K562 (cell line): ENCODE measurements around the gene SETMAR. TPM values are rescaled to one million over a fixed set of nuclear protein-coding genes. Genes with fewer than 3 reads are reported as not detected.

Experiments used
- ATAC-seq: fragments of 200-7000 bp; cut with Tn5 transposase; 3 replicates; pipeline ENCODE4 v1.9.1; 2020; ENCODE audit warnings: moderate library complexity
- BruUV-seq: library from RNA; stranded (reverse); fragments of 400-500 nt; replicated peaks from 2 replicates; lab custom pipeline; 2021; lab: Mats Ljungman, UMichigan
- CTCF ChIA-PET: fragments of 300-600 bp; formaldehyde crosslinking; extraction: SDS; loops from one replicate; lab custom pipeline; 2021; ENCODE audit warnings: low intra/inter-chr PET ratio; lab: Yijun Ruan, JAX
- POLR2A ChIA-PET: fragments of 300-600, 350-650 bp; sonication (Branson Sonifier 250); formaldehyde crosslinking; extraction: SDS; loops from one replicate; lab custom pipeline; 2021; ENCODE audit warnings: antibody characterized with exemption, inconsistent platforms; lab: Yijun Ruan, JAX
- DNase-seq, 4 experiments: peaks; one replicate each; pipeline versions ENCODE4 v3.0.0 to v3.0.0-alpha.2; 2011 to 2018; ENCODE audit warnings: low spot score in 3 of 4, mixed read lengths in 3 of 4; ENCODE audit errors: extremely low read depth in 1 of 4
- FAIRE-seq: peaks from 2 replicates; lab custom pipeline; 2011; peaks lifted over from hg19 to GRCh38; lab: Jason Lieb, UNC
- H2AFZ ChIP-seq: 2 replicates; pipeline ENCODE4 v1.6.0; 2011; ENCODE audit warnings: low read depth, low read length, control low read depth, inconsistent platforms
- H3K27ac ChIP-seq: fragments of 200-600 bp; 3 replicates; pipeline ENCODE4 v1.8.0; 2011; ENCODE audit warnings: low read depth, mild to moderate bottlenecking, control low read depth, inconsistent platforms, low read length, moderate library complexity, mixed read lengths; ENCODE audit errors: extremely low read depth
- H3K27me3 ChIP-seq, 2 experiments: fragments of 300-600 bp in 1 of 2; 2 replicates in 1 of 2; 3 replicates in 1 of 2; pipeline versions ENCODE4 v1.6.0 to v1.8.0; 2011; ENCODE audit warnings: inconsistent platforms in 2 of 2, low read length in 2 of 2, mild to moderate bottlenecking in 1 of 2, mixed read lengths in 1 of 2, moderate library complexity in 1 of 2; ENCODE audit not compliant: control insufficient read depth in 2 of 2, insufficient read depth in 2 of 2
- H3K36me3 ChIP-seq: fragments of 300-600 bp; 3 replicates; pipeline ENCODE4 v1.8.0; 2011; ENCODE audit warnings: mild to moderate bottlenecking, low read length, inconsistent platforms; ENCODE audit not compliant: control insufficient read depth, insufficient read depth
- H3K4me1 ChIP-seq, 2 experiments: fragments of 200-600 bp in 1 of 2; replicated peaks in 1 of 2; 2 replicates in 1 of 2; 3 replicates in 1 of 2; pipeline versions ENCODE4 v1.5.1 to v1.8.0; 2011; ENCODE audit warnings: inconsistent platforms in 2 of 2, low read length in 2 of 2, mild to moderate bottlenecking in 1 of 2, mixed read lengths in 1 of 2, moderate library complexity in 1 of 2; ENCODE audit not compliant: control insufficient read depth in 2 of 2, insufficient read depth in 2 of 2
- H3K4me2 ChIP-seq: 2 replicates; pipeline ENCODE4 v1.6.1; 2011; ENCODE audit warnings: low read length, control low read depth, inconsistent platforms, mixed read lengths; ENCODE audit not compliant: insufficient read depth
- H3K4me3 ChIP-seq: fragments of 200-600 bp; sonication (generic), shearing (Covaris generic); 2 replicates; pipeline ENCODE4 v1.5.1; 2016; ENCODE audit warnings: control low read depth, inconsistent platforms
- H3K79me2 ChIP-seq: fragments of 200-600 bp; 3 replicates; pipeline ENCODE4 v1.8.0; 2011; ENCODE audit warnings: low read length, inconsistent platforms; ENCODE audit not compliant: control insufficient read depth, insufficient read depth
- H3K9ac ChIP-seq, 2 experiments: 2 replicates each; pipeline versions ENCODE4 v1.6.0 to v1.6.1; 2011; ENCODE audit warnings: low read depth in 2 of 2, low read length in 2 of 2, control low read depth in 1 of 2, inconsistent platforms in 1 of 2, mild to moderate bottlenecking in 1 of 2, mixed read lengths in 1 of 2; ENCODE audit not compliant: insufficient read depth in 1 of 2
- H3K9me1 ChIP-seq: one replicate; pipeline ENCODE4 v1.6.0; 2011; ENCODE audit warnings: inconsistent platforms, mild to moderate bottlenecking, low read length, moderate library complexity; ENCODE audit not compliant: control insufficient read depth, insufficient read depth
- H3K9me3 ChIP-seq: replicated peaks from 2 replicates; pipeline ENCODE4 v1.5.1; 2011; ENCODE audit warnings: low read depth, low read length, inconsistent platforms; ENCODE audit not compliant: control insufficient read depth, insufficient read depth
- H4K20me1 ChIP-seq: replicated peaks from 2 replicates; pipeline ENCODE4 v1.6.1; 2011; ENCODE audit warnings: low read length, inconsistent platforms, mixed read lengths; ENCODE audit not compliant: control insufficient read depth, insufficient read depth
- AFF1 ChIP-seq, 2 experiments: fragments of 450-650 bp; IDR thresholded peaks; 2 replicates each; pipeline ENCODE4 v1.6.1; 2018; ENCODE audit warnings: mild to moderate bottlenecking in 2 of 2, low read depth in 1 of 2; ENCODE audit not compliant: partially characterized antibody in 2 of 2
- C11orf30 ChIP-seq: fragments of 450-650 bp; IDR thresholded peaks from 2 replicates; pipeline ENCODE4 v1.6.1; 2016; ENCODE audit warnings: low read depth, mild to moderate bottlenecking
- MEIS2 ChIP-seq: fragments of 450-650 bp; IDR thresholded peaks from 2 replicates; pipeline ENCODE4 v1.6.1; 2014; ENCODE audit warnings: mild to moderate bottlenecking; ENCODE audit not compliant: partially characterized antibody
- ZNF133 ChIP-seq: fragments of 250-450 bp; sonication (Bioruptor Pico); IDR thresholded peaks from 2 replicates; pipeline ENCODE4 v1.4.0; 2020; ENCODE audit warnings: mild to moderate bottlenecking
- WGBS: fragments of 100-300 bp; shearing (Covaris generic); methylation state at CpG from one replicate; pipeline ENCODE4 v1.1.6; 2016; ENCODE audit warnings: low coverage, mixed read lengths; ENCODE audit not compliant: insufficient coverage; ENCODE audit errors: missing lambda C conversion rate; 5-methylcytosine and 5-hydroxymethylcytosine counted together
- in situ Hi-C: fragments of 300-500 bp; cut with MboI; formaldehyde crosslinking; loops from 4 replicates; pipeline ENCODE4 v1.15.0; 2018; ENCODE audit warnings: inconsistent platforms, mixed read lengths
- intact Hi-C: fragments of 100-400 bp; cut with micrococcal nuclease; formaldehyde crosslinking; loops from 2 replicates; pipeline ENCODE4 v1.14.2; 2022
- polyA plus RNA-seq, 8 experiments: library from polyadenylated mRNA; depleted of rRNA in 4 of 8; stranded (reverse) in 5 of 8; unstranded in 3 of 8; fragments of >200 nt; fragmentation: Nextera tagmentation in 2 of 8; fragmentation: Illumina TruSeq in 1 of 8; extraction: Ambion mirVana in 2 of 8; extraction: Trizol in 1 of 8; gene quantifications; 2 replicates each; pipeline versions ENCODE4 v1.2.1 to v1.2.3, GENCODE V29; 2011 to 2014; ENCODE audit warnings: inconsistent platforms in 1 of 8, missing spikeins in 1 of 8
- total RNA-seq, 7 experiments: library from RNA; depleted of rRNA in 6 of 7; stranded (reverse); fragments of >200 nt in 6 of 7; fragmentation: Illumina TruSeq in 2 of 7; extraction: Trizol in 2 of 7; gene quantifications; 2 replicates each; pipeline versions ENCODE4 v1.2.1 to v1.2.3, GENCODE V29; 2011 to 2021; ENCODE audit warnings: low replicate concordance in 1 of 7
- TF ChIP-seq, protein P1 (sequence below), 2 experiments: IDR thresholded peaks in 1 of 2; conservative IDR thresholded peaks in 1 of 2; 2 replicates each; pipeline ENCODE4 v1.6.1; 2016; ENCODE audit warnings: low read depth in 2 of 2, mild to moderate bottlenecking in 1 of 2, missing compliant biosample characterization in 1 of 2, missing genetic modification characterization in 1 of 2, moderate library complexity in 1 of 2
- TF ChIP-seq, protein P2 (sequence below): fragments of 450-650 bp; IDR thresholded peaks from 2 replicates; pipeline ENCODE4 v1.6.1; 2016
- TF ChIP-seq, protein P3 (sequence below): sonication (generic); formaldehyde crosslinking; IDR thresholded peaks from 2 replicates; pipeline ENCODE4 v1.8.1; 2023; ENCODE audit warnings: mild to moderate bottlenecking, missing genetic modification reagents

The SETMAR gene
- total and polyA plus RNA-seq, 9 of the 15 experiments (the other 6 are each of a cell fraction or from before 2014, with no cell fraction given), result 5.5 to 25.1 (median 18.2) TPM

GRCh38 chr3:4336850-4337546 lies 33.8 kb downstream of the SETMAR start:
- intact Hi-C loops (no loop called here), in situ Hi-C loops (no loop called here)
- WGBS, result 6% methylated on average over 3 of the region's 3 CpGs
- no TSS peak for BruUV-seq
- Histone ChIP-seq H3K4me2 (no peak overlapping the region), H3K9me1 (no peaks in the 10 kb centered on the region), H2AFZ (no peak overlapping the region), H3K9ac (no peak overlapping the region), H3K4me1 (peaks cover 0 to 12% of the 10 kb centered on the region in 2 experiments; a peak in 2 of 5 replicates), H3K27ac (no peak overlapping the region), H3K79me2 (no peaks in the 10 kb centered on the region), H3K4me3 (no peak overlapping the region), H3K27me3 (no peaks in the 10 kb centered on the region), H3K36me3 (no peaks in the 10 kb centered on the region), H4K20me1 (no peaks in the 10 kb centered on the region), H3K9me3 (no peaks in the 10 kb centered on the region)
- ChIA-PET CTCF (interaction anchor here (1.1 kb wide), 1 partner anchor 296 kb away, joined by 4 read pairs; no protein-coding TSS in a partner anchor), POLR2A (interaction anchor here (1.0 kb wide), 1 partner anchor 156 kb away, joined by 4 read pairs; the partner anchor contains the start of gene ITPR1)
- FAIRE-seq (no peak), ATAC-seq (no peak), DNase-seq (no peak)
- TF ChIP-seq C11orf30, result 0 out of 2 replicates have a peak, but pooled peaks have one; percentile 15
- no peak for TF ChIP-seq ZNF133 (CRISPR knock-in tag)
- TF ChIP-seq, protein P1, sequence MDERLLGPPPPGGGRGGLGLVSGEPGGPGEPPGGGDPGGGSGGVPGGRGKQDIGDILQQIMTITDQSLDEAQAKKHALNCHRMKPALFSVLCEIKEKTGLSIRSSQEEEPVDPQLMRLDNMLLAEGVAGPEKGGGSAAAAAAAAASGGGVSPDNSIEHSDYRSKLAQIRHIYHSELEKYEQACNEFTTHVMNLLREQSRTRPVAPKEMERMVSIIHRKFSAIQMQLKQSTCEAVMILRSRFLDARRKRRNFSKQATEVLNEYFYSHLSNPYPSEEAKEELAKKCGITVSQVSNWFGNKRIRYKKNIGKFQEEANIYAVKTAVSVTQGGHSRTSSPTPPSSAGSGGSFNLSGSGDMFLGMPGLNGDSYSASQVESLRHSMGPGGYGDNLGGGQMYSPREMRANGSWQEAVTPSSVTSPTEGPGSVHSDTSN (CRISPR knock-in tag; IDR thresholded peaks at IDR 0.05; ENCODE audit: low read depth), result no peak
- TF ChIP-seq, protein P1 (tag; conservative IDR thresholded peaks at IDR 0.05; ENCODE audit: low read depth), result peak; percentile 64
- TF ChIP-seq AFF1 (IDR thresholded peaks at IDR 0.05; ENCODE audit: low read depth in 1 of 2, partially characterized antibody in 2 of 2), result no peak
- TF ChIP-seq MEIS2, result peak; percentile 51
- TF ChIP-seq, protein P2, sequence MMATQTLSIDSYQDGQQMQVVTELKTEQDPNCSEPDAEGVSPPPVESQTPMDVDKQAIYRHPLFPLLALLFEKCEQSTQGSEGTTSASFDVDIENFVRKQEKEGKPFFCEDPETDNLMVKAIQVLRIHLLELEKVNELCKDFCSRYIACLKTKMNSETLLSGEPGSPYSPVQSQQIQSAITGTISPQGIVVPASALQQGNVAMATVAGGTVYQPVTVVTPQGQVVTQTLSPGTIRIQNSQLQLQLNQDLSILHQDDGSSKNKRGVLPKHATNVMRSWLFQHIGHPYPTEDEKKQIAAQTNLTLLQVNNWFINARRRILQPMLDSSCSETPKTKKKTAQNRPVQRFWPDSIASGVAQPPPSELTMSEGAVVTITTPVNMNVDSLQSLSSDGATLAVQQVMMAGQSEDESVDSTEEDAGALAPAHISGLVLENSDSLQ, result peak; percentile 57; the same call in 1 of the 2 replicates
- TF ChIP-seq, protein P3, sequence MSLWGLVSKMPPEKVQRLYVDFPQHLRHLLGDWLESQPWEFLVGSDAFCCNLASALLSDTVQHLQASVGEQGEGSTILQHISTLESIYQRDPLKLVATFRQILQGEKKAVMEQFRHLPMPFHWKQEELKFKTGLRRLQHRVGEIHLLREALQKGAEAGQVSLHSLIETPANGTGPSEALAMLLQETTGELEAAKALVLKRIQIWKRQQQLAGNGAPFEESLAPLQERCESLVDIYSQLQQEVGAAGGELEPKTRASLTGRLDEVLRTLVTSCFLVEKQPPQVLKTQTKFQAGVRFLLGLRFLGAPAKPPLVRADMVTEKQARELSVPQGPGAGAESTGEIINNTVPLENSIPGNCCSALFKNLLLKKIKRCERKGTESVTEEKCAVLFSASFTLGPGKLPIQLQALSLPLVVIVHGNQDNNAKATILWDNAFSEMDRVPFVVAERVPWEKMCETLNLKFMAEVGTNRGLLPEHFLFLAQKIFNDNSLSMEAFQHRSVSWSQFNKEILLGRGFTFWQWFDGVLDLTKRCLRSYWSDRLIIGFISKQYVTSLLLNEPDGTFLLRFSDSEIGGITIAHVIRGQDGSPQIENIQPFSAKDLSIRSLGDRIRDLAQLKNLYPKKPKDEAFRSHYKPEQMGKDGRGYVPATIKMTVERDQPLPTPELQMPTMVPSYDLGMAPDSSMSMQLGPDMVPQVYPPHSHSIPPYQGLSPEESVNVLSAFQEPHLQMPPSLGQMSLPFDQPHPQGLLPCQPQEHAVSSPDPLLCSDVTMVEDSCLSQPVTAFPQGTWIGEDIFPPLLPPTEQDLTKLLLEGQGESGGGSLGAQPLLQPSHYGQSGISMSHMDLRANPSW (CRISPR knock-in tag), result no peak
